PC-3 (cell line): ENCODE measurements around the gene MAEA. TPM values are rescaled to one million over a fixed set of nuclear protein-coding genes. Genes with fewer than 3 reads are reported as not detected.

Experiments used
- ATAC-seq: fragments of 200-7000 bp; cut with Tn5 transposase; 2 replicates; pipeline ENCODE4 v1.9.1; 2020; ENCODE audit warnings: mild to moderate bottlenecking, moderate library complexity
- BruUV-seq: library from RNA; stranded (reverse); fragments of 400-500 nt; replicated peaks from 2 replicates; lab custom pipeline; 2021; lab: Mats Ljungman, UMichigan
- CTCF ChIA-PET: fragments of 300-600 bp; sonication (Branson Sonifier 250); formaldehyde crosslinking; loops from one replicate; lab custom pipeline; 2022; ENCODE audit warnings: antibody characterized with exemption; lab: Charles Lee
- POLR2A ChIA-PET: fragments of 300-600 bp; sonication (Branson Sonifier 250); formaldehyde crosslinking; loops from one replicate; lab custom pipeline; 2022; ENCODE audit warnings: antibody characterized with exemption; ENCODE audit not compliant: unreplicated experiment; lab: Charles Lee
- DNase-seq: peaks from one replicate; pipeline ENCODE4 v3.0.0-alpha.2; 2015
- H2AFZ ChIP-seq: fragments of 300-600 bp; sonication (generic); 2 replicates; pipeline ENCODE4 v1.6.0; 2016; ENCODE audit warnings: antibody characterized with exemption, low read length
- H3F3A ChIP-seq: fragments of 300-600 bp; sonication (generic); one replicate; pipeline ENCODE4 v1.6.0; 2017; ENCODE audit warnings: antibody characterized with exemption, low read length, control low read depth, mild to moderate bottlenecking; ENCODE audit not compliant: unreplicated experiment
- H3K27ac ChIP-seq: fragments of 300-600 bp; sonication (generic); 2 replicates; pipeline ENCODE4 v1.5.1; 2016; ENCODE audit warnings: mild to moderate bottlenecking, low read length
- H3K27me3 ChIP-seq: fragments of 300-600 bp; sonication (generic); 2 replicates; pipeline ENCODE4 v1.6.1; 2016; ENCODE audit warnings: low read length, mixed read lengths
- H3K36me3 ChIP-seq: fragments of 300-600 bp; sonication (generic); 2 replicates; pipeline ENCODE4 v1.6.1; 2016; ENCODE audit warnings: low read depth, mixed run types, low read length, mixed read lengths
- H3K4me1 ChIP-seq: fragments of 300-600 bp; sonication (generic); 2 replicates; pipeline ENCODE4 v1.5.1; 2016; ENCODE audit warnings: low read length; ENCODE audit not compliant: insufficient read depth
- H3K4me2 ChIP-seq: fragments of 300-600 bp; sonication (generic); 2 replicates; pipeline ENCODE4 v1.6.0; 2016; ENCODE audit warnings: low read length
- H3K4me3 ChIP-seq: fragments of 300-600 bp; sonication (generic); 2 replicates; pipeline ENCODE4 v1.5.1; 2016; ENCODE audit warnings: mild to moderate bottlenecking, low read length, mixed read lengths
- H3K79me2 ChIP-seq: fragments of 300-600 bp; sonication (generic); 2 replicates; pipeline ENCODE4 v1.6.1; 2017; ENCODE audit warnings: low read length, mixed read lengths
- H3K9ac ChIP-seq: fragments of 300-600 bp; sonication (generic); 2 replicates; pipeline ENCODE4 v1.6.0; 2016; ENCODE audit warnings: mild to moderate bottlenecking, low read length
- H3K9me2 ChIP-seq: fragments of 300-600 bp; sonication (generic); replicated peaks from 2 replicates; pipeline ENCODE4 v1.6.1; 2016; ENCODE audit warnings: mixed run types, low read length, mixed read lengths
- H3K9me3 ChIP-seq: fragments of 300-600 bp; sonication (generic); 2 replicates; pipeline ENCODE4 v1.6.1; 2016; ENCODE audit warnings: low read length, mixed read lengths
- H4K20me1 ChIP-seq: fragments of 300-600 bp; sonication (generic); 2 replicates; pipeline ENCODE4 v1.6.1; 2016; ENCODE audit warnings: low read length, mixed read lengths
- EZH2 ChIP-seq: fragments of 300-600 bp; sonication (generic); IDR thresholded peaks from one replicate; pipeline ENCODE4 v1.6.1; 2017; ENCODE audit warnings: antibody characterized with exemption, mild to moderate bottlenecking, low read length; ENCODE audit not compliant: unreplicated experiment
- EZH2phosphoT487 ChIP-seq: fragments of 300-600 bp; sonication (generic); IDR thresholded peaks from 2 replicates; pipeline ENCODE4 v1.6.1; 2018; ENCODE audit warnings: mild to moderate bottlenecking, antibody characterized with exemption, low read length, borderline replicate concordance
- intact Hi-C: fragments of 100-400 bp; cut with micrococcal nuclease; formaldehyde crosslinking; loops from 2 replicates; pipeline ENCODE4 v1.9.0; 2023
- total RNA-seq: library from RNA; depleted of rRNA; stranded (reverse); fragments of >200 nt; gene quantifications from 2 replicates; pipeline ENCODE4 v1.2.3, GENCODE V29; 2014
- TF ChIP-seq, protein P1 (sequence below): fragments of 300-600 bp; sonication (generic); conservative IDR thresholded peaks from 2 replicates; pipeline ENCODE4 v1.5.1; 2017; ENCODE audit warnings: antibody characterized with exemption, low read depth, mild to moderate bottlenecking, low read length

Gene MAEA
- total RNA-seq, 1 experiment from 2014 or later = 48.1 TPM

DNA sequence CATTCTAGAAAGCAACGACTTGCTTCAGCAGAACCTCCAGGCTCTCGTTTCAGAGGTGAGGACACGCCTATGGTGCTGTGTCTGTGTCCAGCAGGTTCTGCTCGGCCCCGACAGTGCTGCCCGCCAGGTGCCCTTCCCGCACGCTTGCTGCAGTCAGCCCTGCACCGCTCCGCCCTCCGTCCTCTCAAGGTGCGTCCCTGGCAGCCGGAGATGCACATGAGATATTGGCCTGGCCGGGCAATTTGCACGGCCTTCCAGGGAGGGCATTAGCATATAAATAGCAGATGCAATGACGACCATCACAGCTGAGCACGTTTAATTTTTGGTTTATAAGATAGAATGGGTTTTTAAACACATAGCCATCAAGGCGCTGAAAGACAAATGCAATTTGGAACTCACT, 71.7 kb downstream of the MAEA start:
- no peak overlapping the region for H3K27ac ChIP-seq
- no peaks in the 10 kb centered on the region for H3K36me3 ChIP-seq
- no peaks in the 10 kb centered on the region for H3K79me2 ChIP-seq
- ChIA-PET POLR2A (no interaction called here), CTCF (no interaction called here)
- TF ChIP-seq EZH2phosphoT487 = no peak
- TF ChIP-seq EZH2 = no peak
- TF ChIP-seq, protein P1, sequence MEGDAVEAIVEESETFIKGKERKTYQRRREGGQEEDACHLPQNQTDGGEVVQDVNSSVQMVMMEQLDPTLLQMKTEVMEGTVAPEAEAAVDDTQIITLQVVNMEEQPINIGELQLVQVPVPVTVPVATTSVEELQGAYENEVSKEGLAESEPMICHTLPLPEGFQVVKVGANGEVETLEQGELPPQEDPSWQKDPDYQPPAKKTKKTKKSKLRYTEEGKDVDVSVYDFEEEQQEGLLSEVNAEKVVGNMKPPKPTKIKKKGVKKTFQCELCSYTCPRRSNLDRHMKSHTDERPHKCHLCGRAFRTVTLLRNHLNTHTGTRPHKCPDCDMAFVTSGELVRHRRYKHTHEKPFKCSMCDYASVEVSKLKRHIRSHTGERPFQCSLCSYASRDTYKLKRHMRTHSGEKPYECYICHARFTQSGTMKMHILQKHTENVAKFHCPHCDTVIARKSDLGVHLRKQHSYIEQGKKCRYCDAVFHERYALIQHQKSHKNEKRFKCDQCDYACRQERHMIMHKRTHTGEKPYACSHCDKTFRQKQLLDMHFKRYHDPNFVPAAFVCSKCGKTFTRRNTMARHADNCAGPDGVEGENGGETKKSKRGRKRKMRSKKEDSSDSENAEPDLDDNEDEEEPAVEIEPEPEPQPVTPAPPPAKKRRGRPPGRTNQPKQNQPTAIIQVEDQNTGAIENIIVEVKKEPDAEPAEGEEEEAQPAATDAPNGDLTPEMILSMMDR = no peak
- H3K9ac ChIP-seq = no peak overlapping the region
- no peak overlapping the region for H2AFZ ChIP-seq
- intact Hi-C loops = no loop called here
- H3K9me2 ChIP-seq = no peaks in the 10 kb centered on the region
- H3K4me2 ChIP-seq = no peak overlapping the region
- no peaks in the 10 kb centered on the region for H4K20me1 ChIP-seq
- H3K4me1 ChIP-seq = no peaks in the 10 kb centered on the region
- ATAC-seq (no peak), DNase-seq (no peak)
- no peaks in the 10 kb centered on the region for H3F3A ChIP-seq
- H3K9me3 ChIP-seq = no peaks in the 10 kb centered on the region
- no peak overlapping the region for H3K4me3 ChIP-seq
- no peaks in the 10 kb centered on the region for H3K27me3 ChIP-seq
- BruUV-seq = no TSS peak

DNA sequence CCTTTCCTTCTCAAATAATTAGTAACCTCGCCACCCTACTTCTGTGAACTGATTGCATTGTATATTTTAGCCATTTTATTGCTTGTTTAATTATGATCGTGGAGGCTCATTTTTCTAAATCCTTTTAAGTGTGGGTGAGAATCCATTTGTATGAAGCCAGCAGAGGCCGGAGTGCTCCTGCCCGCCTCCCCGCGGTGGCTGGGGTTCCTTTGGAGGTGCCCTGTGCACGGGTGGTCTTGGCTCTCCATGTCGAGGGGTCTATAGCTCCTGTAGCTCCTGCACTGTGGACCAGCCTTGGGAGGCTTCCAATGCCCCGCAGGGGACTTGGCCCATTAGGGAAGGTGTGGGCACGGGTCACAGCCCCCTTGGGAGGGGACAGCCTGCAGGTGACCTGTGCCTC, 72.4 kb downstream of the MAEA start:
- H3K9me2 ChIP-seq = no peaks in the 10 kb centered on the region
- H2AFZ ChIP-seq = no peak overlapping the region
- DNase-seq (no peak), ATAC-seq (no peak)
- H3K9ac ChIP-seq = no peak overlapping the region
- ChIA-PET CTCF (no interaction called here), POLR2A (no interaction called here)
- H3K79me2 ChIP-seq = no peaks in the 10 kb centered on the region
- no TSS peak for BruUV-seq
- H3K36me3 ChIP-seq = no peaks in the 10 kb centered on the region
- intact Hi-C loops = no loop called here
- no peak overlapping the region for H3K4me2 ChIP-seq
- TF ChIP-seq EZH2 = no peak
- TF ChIP-seq, protein P1 = no peak
- TF ChIP-seq EZH2phosphoT487 = no peak
- H3K27ac ChIP-seq = no peak overlapping the region
- no peaks in the 10 kb centered on the region for H3K9me3 ChIP-seq
- no peaks in the 10 kb centered on the region for H4K20me1 ChIP-seq
- H3K4me3 ChIP-seq = no peak overlapping the region
- no peaks in the 10 kb centered on the region for H3K4me1 ChIP-seq
- no peaks in the 10 kb centered on the region for H3F3A ChIP-seq
- H3K27me3 ChIP-seq = no peaks in the 10 kb centered on the region

DNA sequence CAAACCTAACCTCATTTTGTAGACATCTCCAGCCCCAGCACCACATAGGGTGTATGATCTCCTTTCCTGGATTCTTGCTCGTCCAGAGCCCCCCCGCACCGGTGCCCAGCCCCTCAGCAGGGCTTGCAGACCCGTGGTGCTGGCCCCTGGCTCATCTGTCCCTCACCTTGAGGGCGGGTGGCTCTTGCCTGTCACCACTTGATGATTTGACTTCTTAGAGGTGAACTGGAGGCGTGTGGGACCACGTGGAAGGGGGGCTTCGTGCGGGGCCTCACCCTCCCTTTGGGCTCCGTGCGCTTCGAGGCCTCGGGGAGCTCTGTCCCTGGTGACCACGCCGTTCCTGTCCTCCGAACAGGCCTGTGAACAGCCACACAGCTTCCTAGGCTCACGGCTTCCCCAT, 72.8 kb downstream of the MAEA start:
- Histone ChIP-seq H3K4me3 (no peak overlapping the region), H3K9me3 (no peaks in the 10 kb centered on the region), H3K79me2 (no peaks in the 10 kb centered on the region), H3K4me2 (no peak overlapping the region), H3F3A (no peaks in the 10 kb centered on the region), H3K4me1 (no peaks in the 10 kb centered on the region), H4K20me1 (no peaks in the 10 kb centered on the region), H3K27me3 (no peaks in the 10 kb centered on the region), H3K27ac (no peak overlapping the region), H3K36me3 (no peaks in the 10 kb centered on the region), H3K9ac (no peak overlapping the region), H2AFZ (no peak overlapping the region), H3K9me2 (no peaks in the 10 kb centered on the region)
- TF ChIP-seq EZH2phosphoT487 (no peak), EZH2 (no peak)
- TF ChIP-seq, protein P1 = no peak
- ChIA-PET POLR2A (no interaction called here), CTCF (no interaction called here)
- no peak for DNase-seq
- intact Hi-C loops = no loop called here
- no peak for ATAC-seq
- BruUV-seq = no TSS peak
